Peyer's patch (tissue), 4 donors: ENCODE measurements around the gene PLAAT5.

Experiments
- POLR2A ChIP-seq, 2 donors: fragments of 450-650 bp; IDR thresholded peaks; one replicate each; pipeline ENCODE4 v1.5.1; 2017; ENCODE audit warnings: antibody characterized with exemption in 2 of 2, mild to moderate bottlenecking in 2 of 2, moderate library complexity in 2 of 2
- TF ChIP-seq, protein P1 (sequence below), 6 experiments: fragments of 450-650 bp in 4 of 6; fragments of 200-600 bp in 2 of 6; sonication (generic) in 1 of 6; IDR thresholded peaks; one replicate each; pipeline ENCODE4 v1.5.1; 2017 to 2019; ENCODE audit warnings: antibody characterized with exemption in 6 of 6, mild to moderate bottlenecking in 3 of 6, moderate library complexity in 1 of 6

DNA sequence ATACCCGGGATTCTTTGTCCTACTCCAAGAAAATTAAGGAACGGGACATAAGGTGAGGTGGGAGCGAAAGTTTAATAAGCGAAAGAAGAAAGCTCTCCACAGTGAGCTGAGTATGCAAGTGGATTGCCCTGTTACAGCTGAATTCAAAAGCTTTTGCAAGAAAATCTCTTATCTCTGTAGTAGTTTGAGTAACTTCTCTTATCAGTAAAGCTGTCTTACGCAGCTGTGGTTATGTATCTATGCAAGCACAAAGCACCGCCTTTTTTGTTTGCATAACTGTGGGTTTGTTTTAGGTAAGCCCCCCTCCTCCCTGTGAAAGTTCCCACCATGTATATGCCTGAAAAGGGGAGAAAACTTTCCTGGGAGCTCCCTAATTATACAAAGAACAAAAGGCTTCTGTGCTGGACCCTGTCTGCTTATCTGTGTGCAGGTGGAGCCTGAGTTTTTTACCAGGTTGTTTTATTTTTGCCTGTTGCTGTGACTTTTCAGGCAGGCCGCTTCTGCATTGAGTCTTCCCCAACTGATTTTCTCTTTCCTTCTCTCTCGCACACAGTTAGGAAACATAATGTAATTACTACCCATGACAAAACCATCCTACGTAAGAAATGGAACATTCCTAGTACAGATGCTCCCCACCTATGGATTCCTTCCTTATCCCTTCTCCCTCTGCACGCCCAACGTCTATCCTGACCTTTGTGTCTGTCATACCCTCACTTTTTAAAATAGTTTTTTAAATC, 837 bp upstream of the PLAAT5 start:
- TF ChIP-seq, protein P1, sequence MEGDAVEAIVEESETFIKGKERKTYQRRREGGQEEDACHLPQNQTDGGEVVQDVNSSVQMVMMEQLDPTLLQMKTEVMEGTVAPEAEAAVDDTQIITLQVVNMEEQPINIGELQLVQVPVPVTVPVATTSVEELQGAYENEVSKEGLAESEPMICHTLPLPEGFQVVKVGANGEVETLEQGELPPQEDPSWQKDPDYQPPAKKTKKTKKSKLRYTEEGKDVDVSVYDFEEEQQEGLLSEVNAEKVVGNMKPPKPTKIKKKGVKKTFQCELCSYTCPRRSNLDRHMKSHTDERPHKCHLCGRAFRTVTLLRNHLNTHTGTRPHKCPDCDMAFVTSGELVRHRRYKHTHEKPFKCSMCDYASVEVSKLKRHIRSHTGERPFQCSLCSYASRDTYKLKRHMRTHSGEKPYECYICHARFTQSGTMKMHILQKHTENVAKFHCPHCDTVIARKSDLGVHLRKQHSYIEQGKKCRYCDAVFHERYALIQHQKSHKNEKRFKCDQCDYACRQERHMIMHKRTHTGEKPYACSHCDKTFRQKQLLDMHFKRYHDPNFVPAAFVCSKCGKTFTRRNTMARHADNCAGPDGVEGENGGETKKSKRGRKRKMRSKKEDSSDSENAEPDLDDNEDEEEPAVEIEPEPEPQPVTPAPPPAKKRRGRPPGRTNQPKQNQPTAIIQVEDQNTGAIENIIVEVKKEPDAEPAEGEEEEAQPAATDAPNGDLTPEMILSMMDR (IDR thresholded peaks at IDR 0.05): no peak
- TF ChIP-seq POLR2A (IDR thresholded peaks at IDR 0.05): no peak
